Karpas-422 (cell line): Measurements from ENCODE around the gene SPOCD1. TPM values are rescaled to one million over a fixed set of nuclear protein-coding genes. Genes with fewer than 3 reads are reported as not detected.

Experiments used
- DNase-seq: peaks from one replicate; pipeline ENCODE4 v3.0.0-alpha.2; 2015
- H2AFZ ChIP-seq: fragments of 200-600 bp; sonication (generic); 2 replicates; pipeline ENCODE4 v1.6.1; 2014; ENCODE audit warnings: antibody characterized with exemption, low read length, mixed read lengths
- H3K27ac ChIP-seq: fragments of 200-600 bp; sonication (generic); 2 replicates; pipeline ENCODE4 v1.5.1; 2014; ENCODE audit warnings: mild to moderate bottlenecking, low read length, moderate library complexity
- H3K27me3 ChIP-seq: fragments of 200-600 bp; sonication (generic); 2 replicates; pipeline ENCODE4 v1.6.1; 2014; ENCODE audit warnings: low read length, mixed read lengths
- H3K36me3 ChIP-seq: fragments of 200-600 bp; sonication (generic); 2 replicates; pipeline ENCODE4 v1.6.1; 2014; ENCODE audit warnings: low read length, mixed read lengths; ENCODE audit not compliant: insufficient read depth
- H3K4me1 ChIP-seq: fragments of 200-600 bp; sonication (generic); 2 replicates; pipeline ENCODE4 v1.6.1; 2014; ENCODE audit warnings: mild to moderate bottlenecking, low read length, mixed read lengths
- H3K4me2 ChIP-seq: fragments of 200-600 bp; sonication (generic); 2 replicates; pipeline ENCODE4 v1.6.1; 2014; ENCODE audit warnings: low read length, low read depth, mild to moderate bottlenecking; ENCODE audit not compliant: poor library complexity, severe bottlenecking
- H3K4me3 ChIP-seq: fragments of 200-600 bp; sonication (generic); 2 replicates; pipeline ENCODE4 v1.5.1; 2014; ENCODE audit warnings: mild to moderate bottlenecking, antibody characterized with exemption, low read length, mixed read lengths
- H3K79me2 ChIP-seq: fragments of 200-600 bp; sonication (generic); 2 replicates; pipeline ENCODE4 v1.6.1; 2014; ENCODE audit warnings: mild to moderate bottlenecking, low read length, mixed read lengths
- H3K9ac ChIP-seq: fragments of 200-600 bp; sonication (generic); 2 replicates; pipeline ENCODE4 v1.6.0; 2014; ENCODE audit warnings: low read length
- H3K9me2 ChIP-seq: fragments of 200-600 bp; sonication (generic), shearing (Covaris generic); replicated peaks from 2 replicates; pipeline ENCODE4 v1.6.0; 2014; ENCODE audit warnings: mild to moderate bottlenecking, low read length, moderate library complexity; ENCODE audit not compliant: insufficient read depth
- H3K9me3 ChIP-seq: fragments of 300-700, 200-600 bp; sonication (generic); 2 replicates; pipeline ENCODE4 v1.6.1; 2014; ENCODE audit warnings: low read length, mixed read lengths
- H4K20me1 ChIP-seq: fragments of 200-600 bp; sonication (generic); 2 replicates; pipeline ENCODE4 v1.6.1; 2014; ENCODE audit warnings: mild to moderate bottlenecking, antibody characterized with exemption, low read length, low read depth; ENCODE audit not compliant: insufficient read depth
- total RNA-seq: library from RNA; depleted of rRNA; stranded (reverse); fragments of >200 nt; shearing (Covaris generic); gene quantifications from 2 replicates; pipeline ENCODE4 v1.2.3, GENCODE V29; 2014; ENCODE audit warnings: low replicate concordance

The SPOCD1 gene
- total RNA-seq, 1 experiment from 2014 or later = not detected

GRCh38 chr1:31779687-31780086, 36.1 kb downstream of the SPOCD1 start:
- H2AFZ ChIP-seq = no peak overlapping the region
- H3K36me3 ChIP-seq = no peaks in the 10 kb centered on the region
- peaks cover 37% of the 10 kb centered on the region for H3K4me1 ChIP-seq
- no peak for DNase-seq
- H3K27me3 ChIP-seq = no peaks in the 10 kb centered on the region
- H3K27ac ChIP-seq = no peak overlapping the region
- no peaks in the 10 kb centered on the region for H3K79me2 ChIP-seq
- H3K9me3 ChIP-seq = no peaks in the 10 kb centered on the region
- no peaks in the 10 kb centered on the region for H3K9me2 ChIP-seq
- H4K20me1 ChIP-seq = no peaks in the 10 kb centered on the region
- H3K4me3 ChIP-seq = no peak overlapping the region
- no peak overlapping the region for H3K9ac ChIP-seq
- no peak overlapping the region for H3K4me2 ChIP-seq

GRCh38 chr1:31778763-31779488, 36.9 kb downstream of the SPOCD1 start:
- H3K27ac ChIP-seq = no peak overlapping the region
- H3K4me1 ChIP-seq = peaks cover 30% of the 10 kb centered on the region

GRCh38 chr1:31776516-31776915, 39.3 kb downstream of the SPOCD1 start:
- DNase-seq = no peak
- H3K27ac ChIP-seq = no peak overlapping the region
- no peak overlapping the region for H3K4me2 ChIP-seq
- no peak overlapping the region for H3K9ac ChIP-seq
- no peaks in the 10 kb centered on the region for H3K36me3 ChIP-seq
- no peak overlapping the region for H3K4me3 ChIP-seq
- H3K9me3 ChIP-seq = no peaks in the 10 kb centered on the region
- H3K79me2 ChIP-seq = no peaks in the 10 kb centered on the region
- H3K9me2 ChIP-seq = no peaks in the 10 kb centered on the region
- H3K4me1 ChIP-seq = peaks cover 6% of the 10 kb centered on the region
- H2AFZ ChIP-seq = no peak overlapping the region
- no peaks in the 10 kb centered on the region for H3K27me3 ChIP-seq
- H4K20me1 ChIP-seq = no peaks in the 10 kb centered on the region

More at GRCh38 chr1:31778763-31779488, 36.9 kb downstream of the SPOCD1 start:
- no peaks in the 10 kb centered on the region for H3K27me3 ChIP-seq
- no peaks in the 10 kb centered on the region for H3K9me2 ChIP-seq
- no peaks in the 10 kb centered on the region for H3K36me3 ChIP-seq
- H2AFZ ChIP-seq = no peak overlapping the region
- no peaks in the 10 kb centered on the region for H3K9me3 ChIP-seq
- no peak overlapping the region for H3K4me3 ChIP-seq
- H3K9ac ChIP-seq = no peak overlapping the region
- H3K79me2 ChIP-seq = no peaks in the 10 kb centered on the region
- no peaks in the 10 kb centered on the region for H4K20me1 ChIP-seq
- H3K4me2 ChIP-seq = no peak overlapping the region
- no peak for DNase-seq

GRCh38 chr1:31776032-31776431, 39.8 kb downstream of the SPOCD1 start:
- Histone ChIP-seq H3K4me1 (peaks cover under 1% of the 10 kb centered on the region), H3K4me2 (no peak overlapping the region), H3K4me3 (no peak overlapping the region), H2AFZ (no peak overlapping the region), H3K9me3 (no peaks in the 10 kb centered on the region), H3K79me2 (no peaks in the 10 kb centered on the region), H3K36me3 (no peaks in the 10 kb centered on the region), H3K9ac (no peak overlapping the region), H3K27ac (no peak overlapping the region), H4K20me1 (no peaks in the 10 kb centered on the region), H3K9me2 (no peaks in the 10 kb centered on the region), H3K27me3 (no peaks in the 10 kb centered on the region)
- no peak for DNase-seq

GRCh38 chr1:31775210-31775999, 40.4 kb downstream of the SPOCD1 start:
- no peaks in the 10 kb centered on the region for H3K4me1 ChIP-seq
- H3K79me2 ChIP-seq = no peaks in the 10 kb centered on the region
- no peak overlapping the region for H3K4me3 ChIP-seq
- H3K27ac ChIP-seq = no peak overlapping the region
- H2AFZ ChIP-seq = no peak overlapping the region
- H3K36me3 ChIP-seq = no peaks in the 10 kb centered on the region
- H3K27me3 ChIP-seq = no peaks in the 10 kb centered on the region
- no peaks in the 10 kb centered on the region for H3K9me3 ChIP-seq
- H3K4me2 ChIP-seq = no peak overlapping the region
- H3K9ac ChIP-seq = no peak overlapping the region
- H3K9me2 ChIP-seq = no peaks in the 10 kb centered on the region
- DNase-seq = no peak
- H4K20me1 ChIP-seq = no peaks in the 10 kb centered on the region

GRCh38 chr1:31774495-31774894, 41.3 kb downstream of the SPOCD1 start:
- H4K20me1 ChIP-seq = no peaks in the 10 kb centered on the region
- H2AFZ ChIP-seq = no peak overlapping the region
- H3K9ac ChIP-seq = no peak overlapping the region
- H3K9me3 ChIP-seq = no peaks in the 10 kb centered on the region
- H3K36me3 ChIP-seq = no peaks in the 10 kb centered on the region
- no peak overlapping the region for H3K27ac ChIP-seq
- H3K27me3 ChIP-seq = no peaks in the 10 kb centered on the region
- peaks cover 5% of the 10 kb centered on the region for H3K4me1 ChIP-seq
- no peak overlapping the region for H3K4me2 ChIP-seq
- DNase-seq = no peak
- H3K9me2 ChIP-seq = no peaks in the 10 kb centered on the region
- no peaks in the 10 kb centered on the region for H3K79me2 ChIP-seq
- H3K4me3 ChIP-seq = no peak overlapping the region

GRCh38 chr1:31773861-31774260, 42.0 kb downstream of the SPOCD1 start:
- no peak for DNase-seq
- no peaks in the 10 kb centered on the region for H3K9me2 ChIP-seq
- no peaks in the 10 kb centered on the region for H3K27me3 ChIP-seq

GRCh38 chr1:31772669-31773248, 43.1 kb downstream of the SPOCD1 start:
- Histone ChIP-seq H3K79me2 (no peaks in the 10 kb centered on the region), H2AFZ (no peak overlapping the region), H3K27ac (no peak overlapping the region), H3K9me2 (no peaks in the 10 kb centered on the region), H3K27me3 (no peaks in the 10 kb centered on the region), H3K4me2 (no peak overlapping the region), H3K9ac (no peak overlapping the region), H4K20me1 (no peaks in the 10 kb centered on the region), H3K36me3 (no peaks in the 10 kb centered on the region), H3K4me3 (no peak overlapping the region), H3K9me3 (no peaks in the 10 kb centered on the region), H3K4me1 (peaks cover 16% of the 10 kb centered on the region)
- DNase-seq = no peak

More at GRCh38 chr1:31773861-31774260, 42.0 kb downstream of the SPOCD1 start:
- no peak overlapping the region for H3K4me2 ChIP-seq
- no peak overlapping the region for H3K4me3 ChIP-seq
- no peaks in the 10 kb centered on the region for H3K36me3 ChIP-seq
- no peaks in the 10 kb centered on the region for H4K20me1 ChIP-seq
- no peak overlapping the region for H2AFZ ChIP-seq
- no peak overlapping the region for H3K9ac ChIP-seq
- no peaks in the 10 kb centered on the region for H3K9me3 ChIP-seq
- no peaks in the 10 kb centered on the region for H3K79me2 ChIP-seq
- H3K27ac ChIP-seq = no peak overlapping the region
- H3K4me1 ChIP-seq = peaks cover 11% of the 10 kb centered on the region
